ENCODE results near the gene FAM3A.

FAM3A gene

DNA sequence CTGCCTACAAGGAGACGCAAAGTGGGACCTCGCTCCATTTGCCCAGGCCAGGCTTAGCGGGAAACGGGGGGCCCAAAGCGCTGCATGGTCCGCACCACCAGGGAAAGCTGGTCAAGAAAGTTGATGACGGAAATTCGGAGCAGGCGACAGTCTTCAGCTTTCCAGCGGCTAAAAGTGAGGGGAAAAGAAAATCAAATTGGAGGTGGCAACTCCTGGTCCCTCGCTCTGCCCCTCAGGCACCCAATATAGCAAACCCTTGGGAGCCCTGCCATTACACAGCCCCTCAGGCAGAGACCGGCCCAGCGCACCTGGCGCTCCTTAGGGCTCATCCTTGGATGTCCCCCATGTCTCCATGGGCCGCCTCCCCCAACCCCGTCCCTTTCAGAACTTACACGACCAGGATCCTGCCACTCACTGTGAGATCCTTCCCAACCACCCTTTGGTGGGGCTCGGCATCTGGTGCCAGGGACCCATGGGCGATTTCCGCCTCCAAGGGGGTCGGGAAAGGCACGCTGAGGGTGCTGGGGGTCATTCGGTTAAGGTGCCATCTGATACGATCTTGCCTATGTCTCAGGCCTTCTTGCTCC lies 38.0 kb downstream of the FAM3A start:
- no peak for DNase-seq

DNA sequence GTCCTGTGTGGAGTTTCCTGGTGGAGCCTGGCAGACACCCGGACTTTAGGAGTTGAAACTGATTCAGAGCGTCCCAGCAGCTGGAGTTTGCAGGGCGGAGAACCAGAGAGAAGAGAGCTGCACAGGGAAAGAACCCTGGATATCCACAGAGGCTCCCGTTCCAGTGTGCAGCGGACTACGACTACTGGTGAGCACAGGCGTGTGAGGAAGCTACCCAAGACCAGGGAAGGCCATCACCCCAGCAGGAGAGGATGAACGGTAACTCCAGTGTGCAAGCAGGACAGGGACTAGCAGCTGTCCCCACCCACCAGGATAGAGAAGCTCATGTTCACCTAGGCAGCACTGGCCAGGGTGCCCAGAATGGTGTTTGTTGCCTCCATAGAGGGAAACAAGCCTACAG lies 39.2 kb downstream of the FAM3A start:
- DNase-seq = no peak

DNA sequence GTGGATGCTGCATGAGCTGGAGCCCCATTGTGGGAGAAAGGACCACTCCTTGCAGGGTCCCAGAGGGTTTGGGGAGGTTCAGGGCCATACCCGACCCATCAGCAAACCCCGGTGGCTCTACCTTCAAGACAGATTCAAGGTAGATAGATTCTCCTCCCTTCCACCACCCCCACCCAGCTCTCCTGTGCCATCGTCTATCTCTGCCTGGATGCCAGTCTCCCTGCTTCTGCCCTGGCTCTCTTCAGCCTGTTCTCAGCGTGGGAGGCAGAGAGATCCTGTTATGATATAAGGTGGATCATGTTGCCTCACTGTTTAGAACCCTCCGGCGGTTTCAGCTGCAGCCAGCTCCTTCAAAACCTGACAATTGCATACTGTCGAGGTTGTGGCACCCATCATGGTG lies 42.3 kb downstream of the FAM3A start:
- no peak for DNase-seq

- DNase-seq = no peak
Measured at GRCh38 chrX:154472685-154473632, 43.1 kb downstream of the FAM3A start.

GRCh38 chrX:154471839-154472684 lies 44.0 kb downstream of the FAM3A start:
- no peak for DNase-seq

DNA sequence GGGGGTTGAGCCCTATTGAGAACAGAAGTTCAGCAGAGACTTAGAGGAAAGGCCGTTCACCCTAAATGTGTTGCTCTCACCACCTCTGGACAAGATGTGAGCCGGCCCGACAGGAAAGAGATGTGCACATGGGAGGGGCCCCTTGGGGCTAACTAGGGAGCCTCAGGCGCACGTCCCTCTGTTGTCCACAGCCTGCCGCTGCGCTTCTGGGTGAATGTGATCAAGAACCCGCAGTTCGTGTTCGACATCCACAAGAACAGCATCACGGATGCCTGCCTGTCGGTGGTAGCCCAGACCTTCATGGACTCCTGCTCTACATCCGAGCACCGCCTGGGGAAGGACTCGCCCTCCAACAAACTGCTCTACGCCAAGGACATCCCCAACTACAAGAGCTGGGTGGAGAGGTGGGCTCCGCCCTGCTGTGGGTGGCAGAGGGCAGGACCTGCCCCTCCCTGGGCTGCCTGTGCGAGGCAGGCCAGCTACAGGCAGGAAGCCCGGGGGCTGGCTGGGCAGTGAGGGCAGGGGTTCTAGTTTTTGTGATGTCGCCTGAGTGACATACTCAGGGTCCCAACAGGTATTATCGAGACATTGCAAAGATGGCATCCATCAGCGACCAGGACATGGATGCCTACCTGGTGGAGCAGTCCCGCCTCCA lies 45.0 kb downstream of the FAM3A start:
- no peak for DNase-seq

- no peak for DNase-seq
Measured at GRCh38 chrX:154470434-154470833, 45.6 kb downstream of the FAM3A start.

DNA sequence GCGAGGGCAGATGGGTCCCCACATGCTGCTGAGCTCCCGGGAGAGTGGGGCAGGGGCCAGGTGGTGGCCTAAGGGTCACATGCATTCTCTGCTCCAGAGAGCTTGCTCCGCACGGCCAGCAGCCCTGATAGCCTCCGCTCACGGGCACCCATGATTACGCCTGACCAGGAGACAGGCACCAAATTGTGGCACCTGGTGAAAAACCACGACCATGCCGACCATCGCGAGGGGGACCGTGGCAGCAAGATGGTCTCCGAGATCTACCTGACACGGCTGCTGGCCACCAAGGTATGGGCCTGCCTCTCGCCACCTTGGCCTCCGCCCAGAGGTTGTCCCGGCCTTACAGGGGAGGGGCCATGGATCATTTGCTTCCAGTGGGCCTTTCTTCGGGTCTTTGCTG lies 46.2 kb downstream of the FAM3A start:
- no peak for DNase-seq

DNA sequence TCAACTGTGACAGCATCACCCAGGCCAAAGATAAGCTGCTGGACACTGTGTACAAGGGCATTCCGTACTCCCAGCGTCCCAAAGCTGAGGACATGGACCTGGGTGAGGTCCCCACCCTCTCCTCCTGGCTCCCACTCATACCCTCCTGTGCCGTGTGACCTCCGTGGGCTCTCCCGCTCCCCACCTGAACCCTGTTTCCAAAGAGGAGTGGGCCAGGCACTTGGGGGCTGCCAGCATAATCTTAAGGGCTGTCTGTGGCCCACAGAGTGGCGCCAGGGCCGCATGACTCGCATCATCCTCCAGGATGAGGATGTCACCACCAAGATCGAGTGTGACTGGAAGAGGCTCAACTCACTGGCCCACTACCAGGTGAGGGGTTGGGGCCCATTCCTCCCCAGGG lies 46.9 kb downstream of the FAM3A start:
- no peak for DNase-seq

DNA sequence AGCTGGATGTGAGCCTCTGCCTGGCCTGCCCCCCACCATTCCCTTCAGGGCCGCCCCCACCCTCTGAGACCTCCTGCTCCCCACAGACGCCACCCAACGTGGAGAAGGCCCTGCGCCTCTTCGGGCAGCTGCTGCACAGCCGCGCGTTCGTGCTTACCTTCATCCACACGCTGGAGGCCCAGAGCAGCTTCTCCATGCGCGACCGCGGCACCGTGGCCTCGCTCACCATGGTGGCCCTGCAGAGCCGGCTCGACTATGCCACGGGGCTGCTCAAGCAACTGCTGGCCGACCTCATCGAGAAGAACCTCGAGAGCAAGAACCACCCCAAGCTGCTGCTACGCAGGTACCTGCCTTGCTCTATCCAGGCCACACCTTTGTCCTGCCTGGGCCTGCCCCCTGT lies 47.8 kb downstream of the FAM3A start:
- DNase-seq = no peak

- DNase-seq = no peak
Measured at GRCh38 chrX:154467556-154467955, 48.5 kb downstream of the FAM3A start.

- no peak for DNase-seq
Measured at GRCh38 chrX:154466907-154467306, 49.1 kb downstream of the FAM3A start.

GRCh38 chrX:154466036-154466435 lies 50.0 kb downstream of the FAM3A start:
- DNase-seq = no peak

DNA sequence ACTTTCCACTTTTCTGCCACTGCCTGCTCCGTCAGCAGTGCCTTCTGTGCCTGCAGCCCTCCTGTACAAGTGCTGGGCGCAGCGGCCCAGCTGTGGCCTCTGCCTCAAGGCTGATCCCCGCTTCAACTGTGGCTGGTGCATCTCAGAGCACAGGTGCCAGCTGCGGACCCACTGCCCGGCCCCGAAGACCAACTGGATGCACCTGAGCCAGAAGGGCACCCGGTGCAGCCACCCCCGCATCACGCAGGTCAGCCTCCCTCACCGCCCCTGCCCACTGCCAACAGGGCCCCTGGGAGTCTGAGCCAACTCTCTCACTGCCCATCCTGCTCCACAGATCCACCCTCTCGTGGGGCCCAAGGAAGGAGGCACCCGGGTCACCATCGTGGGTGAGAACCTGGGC lies 50.4 kb downstream of the FAM3A start:
- no peak for DNase-seq

- DNase-seq = no peak
Measured at GRCh38 chrX:154464806-154465365, 51.1 kb downstream of the FAM3A start.

- no peak for DNase-seq
Measured at GRCh38 chrX:154463611-154464220, 52.3 kb downstream of the FAM3A start.

- no peak for DNase-seq
Measured at GRCh38 chrX:154462396-154462795, 53.6 kb downstream of the FAM3A start.

- DNase-seq = no peak
Measured at GRCh38 chrX:154460326-154460725, 55.7 kb downstream of the FAM3A start.

DNA sequence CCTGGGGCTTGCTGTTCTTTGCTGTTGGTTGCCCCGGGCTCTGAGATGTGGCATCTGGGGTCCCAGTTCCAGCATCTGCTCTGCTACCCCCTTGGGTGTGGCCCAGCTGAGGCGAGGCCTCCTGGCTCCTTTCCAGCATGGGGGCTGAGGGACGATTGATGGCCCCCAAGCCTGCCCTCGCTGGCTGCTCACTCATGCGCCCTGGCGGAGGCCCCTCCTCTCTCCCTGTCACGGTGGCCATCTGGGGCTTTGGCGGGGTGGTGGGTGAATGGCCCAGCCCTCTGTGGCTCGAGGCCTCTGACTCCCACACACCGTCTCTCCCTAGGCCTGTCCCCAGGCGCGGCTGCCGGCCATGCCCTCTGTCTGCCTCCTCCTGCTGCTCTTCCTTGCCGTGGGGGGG lies 56.2 kb downstream of the FAM3A start:
- no peak for DNase-seq

DNA sequence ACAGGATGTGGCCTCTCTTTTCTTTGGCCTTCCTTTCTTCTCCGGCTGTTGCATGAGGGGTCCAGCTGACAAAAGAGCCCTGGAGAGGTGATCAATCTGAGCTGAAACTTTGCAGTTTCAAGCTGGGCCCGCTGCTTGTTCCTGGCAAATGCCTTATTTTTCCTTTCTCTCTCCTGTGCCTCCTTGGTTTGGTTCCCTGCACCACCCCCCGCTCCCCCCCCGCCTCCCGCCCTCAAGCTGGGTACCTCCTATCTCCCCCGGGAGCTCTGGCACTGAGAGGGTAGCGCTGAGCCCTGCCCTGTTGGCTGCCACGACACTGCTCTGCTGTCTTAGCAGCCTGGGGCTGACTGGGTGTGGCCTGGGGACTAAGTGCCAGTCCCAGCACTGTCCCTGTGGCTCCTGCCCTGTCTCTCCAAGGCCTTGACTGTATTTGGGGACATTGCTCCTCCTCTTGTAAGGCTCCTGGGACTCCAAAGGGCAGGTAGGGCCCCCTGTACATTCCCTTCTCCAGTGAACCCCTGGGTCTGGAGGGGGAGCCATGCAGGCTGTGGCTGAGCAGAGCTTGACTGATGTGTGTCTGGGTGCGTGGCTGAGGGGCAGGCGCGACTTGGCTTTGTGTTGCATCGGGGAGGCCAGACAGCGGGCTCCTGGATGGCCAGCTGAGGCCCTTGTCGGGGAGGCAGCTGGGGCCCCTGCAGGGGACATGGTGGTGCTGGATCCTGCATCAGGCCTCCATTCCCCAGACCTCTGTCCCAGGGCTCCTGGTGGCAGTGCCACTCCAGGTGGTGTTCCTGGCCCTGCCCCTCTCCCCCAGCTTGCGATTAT lies 56.9 kb downstream of the FAM3A start:
- DNase-seq = no peak
